Measurements from ENCODE around the gene TTYH3. TPM values are rescaled to one million over a fixed set of nuclear protein-coding genes. Genes with fewer than 3 reads are reported as not detected.

TTYH3 gene
- total RNA-seq, 3 donors from 2014 or later (not counting 1 experiment from before 2014, with no cell fraction given) = 38.3 to 47.1 (median 42.4) TPM

DNA sequence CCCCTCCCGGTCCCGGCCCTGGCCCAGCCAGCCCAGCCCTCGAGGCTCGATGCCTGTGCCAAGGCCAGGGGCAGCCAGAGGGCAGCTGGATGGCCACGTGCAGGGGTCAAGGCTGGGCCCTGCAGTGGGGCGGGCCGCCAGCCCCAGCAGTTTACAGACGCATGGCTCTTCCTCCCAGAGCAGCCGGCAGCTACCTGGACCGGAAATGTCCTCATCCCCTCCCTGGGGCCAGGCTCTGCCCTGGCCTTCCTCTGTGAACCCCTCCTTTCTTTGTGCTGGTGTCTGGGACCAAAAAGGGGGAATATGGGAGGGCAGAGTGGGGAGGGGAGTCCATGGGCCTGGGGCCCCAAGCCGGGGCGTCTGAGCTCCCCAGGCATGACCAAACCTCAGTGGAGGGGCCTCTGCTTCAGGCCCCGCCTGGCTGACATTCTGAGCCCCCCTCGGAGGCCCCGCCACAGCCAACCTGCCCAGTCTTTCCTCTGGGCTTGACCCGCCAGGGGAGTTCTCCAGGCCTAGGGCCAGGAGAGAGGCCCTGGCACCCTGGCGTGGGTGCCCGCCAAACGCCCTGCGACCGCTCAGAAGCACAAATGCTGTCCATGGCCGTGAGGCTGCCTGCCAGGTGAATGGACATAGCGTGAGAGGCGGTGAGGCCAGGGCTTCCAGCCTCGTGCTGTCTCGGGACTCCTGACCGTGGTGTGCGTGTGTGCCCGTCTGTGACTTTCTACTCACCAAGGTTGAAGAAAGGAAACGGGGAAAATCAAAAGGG, 31.5 kb downstream of the TTYH3 start:
- 93% methylated on average over 30 of the region's 30 CpGs for WGBS (ENCODE audit: insufficient coverage)
- Histone ChIP-seq H3K36me3 (ENCODE audit: control insufficient read depth, insufficient read depth, low read length) (no peaks in the 10 kb centered on the region), H3K27me3 (ENCODE audit: control insufficient read depth, insufficient read depth, low read length) (peaks cover 2% of the 10 kb centered on the region), H3K27ac (ENCODE audit: low read length) (no peak overlapping the region), H3K4me1 (ENCODE audit: control insufficient read depth, insufficient read depth, low read length) (no peaks in the 10 kb centered on the region), H3K9me3 (ENCODE audit: control insufficient read depth, insufficient read depth, low read length) (no peaks in the 10 kb centered on the region), H3K4me3 (ENCODE audit: low read length) (no peak overlapping the region)
- Mint-ChIP-seq H3K4me1 (peaks cover 0 to 9% of the 10 kb centered on the region in 2 donors), H3K36me3 (no peaks in the 10 kb centered on the region), H3K9me3 (no peaks in the 10 kb centered on the region), H3K4me3 (no peak overlapping the region), H3K27me3 (ENCODE audit: low read depth in 2 of 2) (peaks cover 0 to 8% of the 10 kb centered on the region in 2 donors), H3K27ac (no peak overlapping the region)
- DNase-seq = no peak
- no peak for ATAC-seq
- intact Hi-C loops (cut with micrococcal nuclease) = no loop called here
- TF ChIP-seq, protein P1, sequence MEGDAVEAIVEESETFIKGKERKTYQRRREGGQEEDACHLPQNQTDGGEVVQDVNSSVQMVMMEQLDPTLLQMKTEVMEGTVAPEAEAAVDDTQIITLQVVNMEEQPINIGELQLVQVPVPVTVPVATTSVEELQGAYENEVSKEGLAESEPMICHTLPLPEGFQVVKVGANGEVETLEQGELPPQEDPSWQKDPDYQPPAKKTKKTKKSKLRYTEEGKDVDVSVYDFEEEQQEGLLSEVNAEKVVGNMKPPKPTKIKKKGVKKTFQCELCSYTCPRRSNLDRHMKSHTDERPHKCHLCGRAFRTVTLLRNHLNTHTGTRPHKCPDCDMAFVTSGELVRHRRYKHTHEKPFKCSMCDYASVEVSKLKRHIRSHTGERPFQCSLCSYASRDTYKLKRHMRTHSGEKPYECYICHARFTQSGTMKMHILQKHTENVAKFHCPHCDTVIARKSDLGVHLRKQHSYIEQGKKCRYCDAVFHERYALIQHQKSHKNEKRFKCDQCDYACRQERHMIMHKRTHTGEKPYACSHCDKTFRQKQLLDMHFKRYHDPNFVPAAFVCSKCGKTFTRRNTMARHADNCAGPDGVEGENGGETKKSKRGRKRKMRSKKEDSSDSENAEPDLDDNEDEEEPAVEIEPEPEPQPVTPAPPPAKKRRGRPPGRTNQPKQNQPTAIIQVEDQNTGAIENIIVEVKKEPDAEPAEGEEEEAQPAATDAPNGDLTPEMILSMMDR (IDR thresholded peaks at IDR 0.05) = no peak

DNA sequence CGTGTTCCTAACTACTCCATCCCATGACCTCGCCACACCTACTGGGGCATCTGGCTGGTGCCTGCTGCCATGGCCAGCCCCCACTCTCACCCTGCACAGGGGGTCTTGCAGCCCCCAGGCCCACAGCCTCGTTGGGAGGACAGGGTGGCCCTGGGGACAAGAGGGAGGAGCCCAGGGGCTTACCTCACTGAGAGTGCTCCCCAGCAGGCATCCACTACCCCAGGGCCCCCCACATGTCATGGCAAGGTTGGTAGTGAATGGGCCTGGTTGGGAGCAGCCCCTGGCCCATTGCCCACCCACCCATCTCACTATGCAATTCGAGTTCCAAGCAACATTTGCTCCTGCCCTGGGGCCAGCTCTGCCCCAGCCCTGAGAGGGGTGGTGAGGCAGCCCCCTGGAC, 32.2 kb downstream of the TTYH3 start:
- H3K4me1 Mint-ChIP-seq = peaks cover 0 to 9% of the 10 kb centered on the region in 2 donors
- H3K27ac Mint-ChIP-seq = no peak overlapping the region
- ATAC-seq = no peak
- DNase-seq = no peak
- Histone ChIP-seq H3K9me3 (ENCODE audit: control insufficient read depth, insufficient read depth, low read length) (no peaks in the 10 kb centered on the region), H3K36me3 (ENCODE audit: control insufficient read depth, insufficient read depth, low read length) (no peaks in the 10 kb centered on the region), H3K4me3 (ENCODE audit: low read length) (no peak overlapping the region), H3K27ac (ENCODE audit: low read length) (no peak overlapping the region), H3K27me3 (ENCODE audit: control insufficient read depth, insufficient read depth, low read length) (peaks cover 2% of the 10 kb centered on the region), H3K4me1 (ENCODE audit: control insufficient read depth, insufficient read depth, low read length) (no peaks in the 10 kb centered on the region)
- 73% methylated on average over 4 of the region's 4 CpGs for WGBS (ENCODE audit: insufficient coverage)
- no peak overlapping the region for H3K4me3 Mint-ChIP-seq
- no peaks in the 10 kb centered on the region for H3K36me3 Mint-ChIP-seq
- peaks cover 0 to 9% of the 10 kb centered on the region in 2 donors for H3K27me3 Mint-ChIP-seq (ENCODE audit: low read depth in 2 of 2)
- no peaks in the 10 kb centered on the region for H3K9me3 Mint-ChIP-seq
- intact Hi-C loops (cut with micrococcal nuclease) = no loop called here
- TF ChIP-seq, protein P1 (IDR thresholded peaks at IDR 0.05) = no peak

DNA sequence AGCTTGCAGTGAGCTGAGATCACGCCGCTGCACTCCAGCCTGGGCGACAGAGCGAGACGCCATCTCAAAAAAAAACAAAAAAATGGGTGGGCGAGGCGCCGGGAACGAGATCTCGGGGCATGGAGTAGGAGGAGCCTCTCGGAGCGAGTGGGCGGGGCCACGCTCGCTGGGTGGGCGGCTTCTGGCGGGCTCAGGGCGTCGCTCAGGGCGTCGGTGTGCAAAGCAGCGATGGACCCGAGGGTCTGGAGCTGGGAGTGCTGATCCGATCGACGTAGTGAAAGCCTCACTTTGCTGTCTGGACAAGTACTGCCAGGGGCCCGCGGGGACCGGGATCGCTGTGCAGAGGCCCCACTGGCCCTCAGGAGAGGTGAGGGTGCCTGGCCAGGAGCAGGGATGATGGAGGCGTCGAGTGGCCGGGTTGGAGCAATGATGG, 33.6 kb downstream of the TTYH3 start:
- Mint-ChIP-seq H3K4me3 (peak overlapping the region; percentile 35), H3K27ac (no peak overlapping the region), H3K4me1 (peaks cover under 1 to 15% of the 10 kb centered on the region in 2 donors), H3K27me3 (ENCODE audit: low read depth in 2 of 2) (peaks cover 10 to 15% of the 10 kb centered on the region in 2 donors), H3K9me3 (no peaks in the 10 kb centered on the region), H3K36me3 (no peaks in the 10 kb centered on the region)
- Histone ChIP-seq H3K36me3 (ENCODE audit: control insufficient read depth, insufficient read depth, low read length) (no peaks in the 10 kb centered on the region), H3K4me1 (ENCODE audit: control insufficient read depth, insufficient read depth, low read length) (no peaks in the 10 kb centered on the region), H3K4me3 (ENCODE audit: low read length) (no peak overlapping the region), H3K27me3 (ENCODE audit: control insufficient read depth, insufficient read depth, low read length) (peaks cover 6% of the 10 kb centered on the region), H3K9me3 (ENCODE audit: control insufficient read depth, insufficient read depth, low read length) (no peaks in the 10 kb centered on the region), H3K27ac (ENCODE audit: low read length) (no peak overlapping the region)
- TF ChIP-seq, protein P1 (IDR thresholded peaks at IDR 0.05) = no peak
- WGBS (ENCODE audit: insufficient coverage) = 67% methylated on average over 33 of the region's 33 CpGs
- intact Hi-C loops (cut with micrococcal nuclease) = no loop called here
- DNase-seq = no peak
- ATAC-seq = peak in 1 of 3 donors; percentile 24
